Measurements from ENCODE around the gene PRICKLE3.

Gene PRICKLE3, protein sequence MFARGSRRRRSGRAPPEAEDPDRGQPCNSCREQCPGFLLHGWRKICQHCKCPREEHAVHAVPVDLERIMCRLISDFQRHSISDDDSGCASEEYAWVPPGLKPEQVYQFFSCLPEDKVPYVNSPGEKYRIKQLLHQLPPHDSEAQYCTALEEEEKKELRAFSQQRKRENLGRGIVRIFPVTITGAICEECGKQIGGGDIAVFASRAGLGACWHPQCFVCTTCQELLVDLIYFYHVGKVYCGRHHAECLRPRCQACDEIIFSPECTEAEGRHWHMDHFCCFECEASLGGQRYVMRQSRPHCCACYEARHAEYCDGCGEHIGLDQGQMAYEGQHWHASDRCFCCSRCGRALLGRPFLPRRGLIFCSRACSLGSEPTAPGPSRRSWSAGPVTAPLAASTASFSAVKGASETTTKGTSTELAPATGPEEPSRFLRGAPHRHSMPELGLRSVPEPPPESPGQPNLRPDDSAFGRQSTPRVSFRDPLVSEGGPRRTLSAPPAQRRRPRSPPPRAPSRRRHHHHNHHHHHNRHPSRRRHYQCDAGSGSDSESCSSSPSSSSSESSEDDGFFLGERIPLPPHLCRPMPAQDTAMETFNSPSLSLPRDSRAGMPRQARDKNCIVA

DNA sequence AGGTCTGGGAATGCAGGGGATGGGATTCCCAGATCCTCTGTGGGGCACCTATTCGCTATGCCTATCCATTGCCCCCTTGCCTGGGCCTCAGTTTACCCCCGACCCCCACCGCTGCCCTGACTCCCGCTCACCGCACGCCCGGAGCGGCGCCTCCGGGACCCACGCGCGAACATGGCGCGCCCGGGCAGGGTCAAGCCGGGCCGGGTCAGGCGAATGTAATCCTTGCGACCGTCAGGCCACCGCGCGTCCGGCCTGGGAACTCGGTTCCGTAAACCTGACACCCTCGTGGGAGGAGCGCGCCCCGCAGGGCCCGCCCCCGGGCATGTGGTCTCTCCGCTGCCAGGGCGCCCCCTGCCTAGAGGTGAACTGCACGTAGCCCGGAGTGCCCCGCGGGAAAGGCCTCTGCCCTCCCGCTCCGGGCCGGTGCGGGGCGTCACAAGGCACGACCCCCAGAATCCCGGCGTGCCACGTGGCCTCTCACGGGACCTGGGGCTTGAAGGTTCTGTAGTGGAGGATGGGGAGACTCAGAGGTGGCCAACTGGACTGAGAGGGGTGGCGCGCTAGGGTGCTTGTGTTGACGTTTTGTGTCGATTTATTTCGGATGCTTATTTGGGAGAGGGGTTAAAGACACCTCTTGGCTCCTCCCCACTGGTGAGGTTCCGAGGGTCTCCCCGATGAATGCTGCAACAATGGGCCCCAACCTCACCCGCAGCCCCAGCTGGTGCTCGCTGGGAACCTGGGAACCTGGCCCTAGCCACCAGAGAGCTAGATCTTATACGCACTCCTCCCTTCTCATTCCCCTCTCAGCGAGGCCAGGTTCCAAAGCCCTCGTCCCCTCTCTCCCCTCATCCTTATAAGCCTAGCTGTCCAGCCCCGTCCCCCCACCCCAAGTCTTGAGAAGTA lies at the start of gene PRICKLE3:
PRICKLE3 (minus strand) TSS at position 249 of the 903 bp plus-strand sequence; CDS start at position 173, 76 bp downstream.
- DNase-seq = peak; percentile 50 to 54 (median 53)

DNA sequence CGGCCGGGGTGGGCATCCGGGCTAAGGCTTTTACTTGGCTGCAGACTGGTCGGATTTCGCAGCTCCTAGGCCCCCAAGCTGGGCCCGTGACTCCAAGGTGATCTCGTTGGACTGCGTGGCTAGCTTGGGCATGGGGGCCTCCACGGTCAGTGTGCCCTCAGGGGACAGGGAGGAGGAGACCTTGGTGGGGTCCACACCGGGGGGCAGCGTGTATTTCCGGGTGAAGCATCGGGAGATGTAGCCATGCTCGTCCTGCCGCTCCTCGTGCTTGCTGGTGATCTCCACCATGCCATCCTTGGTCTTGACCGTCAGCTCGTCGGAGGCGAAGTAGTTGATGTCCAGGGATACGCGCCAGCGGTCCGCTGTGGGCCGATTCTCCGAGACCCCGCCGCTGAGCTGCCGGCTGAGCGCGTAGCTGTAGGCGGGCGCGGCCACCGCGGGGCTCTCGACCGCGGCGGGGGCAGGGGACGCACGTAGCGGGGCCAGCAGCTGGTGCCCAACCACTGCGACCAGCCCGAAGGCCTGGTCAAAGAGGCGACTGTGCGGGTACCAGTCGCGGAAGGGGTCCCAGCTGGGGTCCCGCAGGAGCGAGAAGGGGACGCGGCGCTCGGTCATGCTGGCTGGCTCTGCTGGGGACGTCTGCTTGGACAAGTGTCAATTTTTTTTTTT lies 47.8 kb upstream of the PRICKLE3 start:
- DNase-seq = no peak

DNA sequence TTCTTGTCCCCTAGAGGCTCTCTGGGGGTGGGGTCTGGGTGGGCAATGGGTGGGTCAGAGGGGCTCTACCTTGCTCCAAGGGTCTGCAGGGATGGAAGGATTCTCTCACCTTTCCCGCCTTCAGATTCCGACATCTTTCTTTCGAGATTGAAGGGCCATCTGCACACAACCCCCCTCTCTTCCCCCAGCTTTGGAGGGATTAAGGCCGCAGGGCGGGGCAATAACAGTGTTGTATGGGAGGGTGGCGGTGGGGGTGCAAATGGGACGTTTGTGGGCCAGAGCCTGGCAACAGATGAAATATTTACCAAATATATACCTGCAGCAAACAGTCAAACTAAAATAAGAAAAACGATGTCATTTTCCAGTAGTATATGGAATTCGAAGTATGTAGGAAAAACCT lies 47.0 kb upstream of the PRICKLE3 start, which contains the start of gene CACNA1F:
CACNA1F (minus strand) TSS at position 165 of the 400 bp plus-strand sequence; CDS start at position 134, 31 bp downstream.
- no peak for DNase-seq

DNA sequence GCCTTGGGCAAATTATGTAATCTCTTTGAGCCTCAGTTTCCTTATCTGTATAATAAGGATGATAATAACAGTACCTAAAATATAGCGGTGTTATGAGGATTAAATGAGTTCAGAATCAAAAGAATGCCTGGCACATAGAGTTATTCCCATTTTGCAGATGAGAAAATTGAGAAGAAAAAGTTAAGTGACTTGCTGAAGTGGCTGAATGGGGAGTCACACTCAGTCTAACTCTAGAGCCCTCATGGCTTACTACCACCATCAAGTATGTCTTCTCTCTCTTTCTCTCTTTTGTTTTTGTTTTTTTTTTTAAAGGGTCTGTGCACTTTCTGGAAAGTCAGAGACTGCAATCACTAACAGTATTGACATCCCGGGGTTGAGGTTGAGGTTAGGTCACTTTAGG lies 46.4 kb upstream of the PRICKLE3 start:
- no peak for DNase-seq

DNA sequence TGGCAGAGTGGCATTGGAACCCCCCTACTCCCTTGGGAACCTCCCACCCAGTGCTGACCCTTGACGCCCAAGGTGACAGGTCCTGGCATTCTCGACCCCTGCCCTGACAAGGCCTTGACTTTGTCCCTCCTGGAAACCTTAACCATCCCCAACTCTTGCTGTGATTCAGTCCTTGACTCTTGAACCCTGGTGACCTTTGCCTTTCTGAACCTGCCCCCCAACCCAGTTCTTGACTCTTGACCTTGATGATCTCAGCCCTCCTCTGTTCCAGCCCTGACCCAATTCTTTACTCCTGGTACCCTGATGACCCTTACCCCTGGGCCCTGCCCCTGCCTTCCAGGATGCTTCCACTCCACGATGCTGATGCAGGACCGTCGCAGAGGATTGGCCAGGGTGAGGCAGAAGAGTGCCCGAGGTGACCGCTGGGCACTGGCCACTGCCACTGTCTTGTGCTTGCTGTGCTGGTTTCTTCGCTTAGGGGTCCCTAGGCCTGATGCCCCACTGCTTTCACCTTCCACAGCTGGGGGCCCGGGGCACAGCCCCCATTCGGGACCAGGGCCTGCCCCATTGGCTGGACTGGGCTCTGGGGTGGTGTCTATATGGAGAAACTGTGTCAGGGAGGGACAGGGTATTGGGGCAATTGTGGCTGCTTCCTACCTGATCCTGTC lies 45.3 kb upstream of the PRICKLE3 start:
- DNase-seq = no peak

DNA sequence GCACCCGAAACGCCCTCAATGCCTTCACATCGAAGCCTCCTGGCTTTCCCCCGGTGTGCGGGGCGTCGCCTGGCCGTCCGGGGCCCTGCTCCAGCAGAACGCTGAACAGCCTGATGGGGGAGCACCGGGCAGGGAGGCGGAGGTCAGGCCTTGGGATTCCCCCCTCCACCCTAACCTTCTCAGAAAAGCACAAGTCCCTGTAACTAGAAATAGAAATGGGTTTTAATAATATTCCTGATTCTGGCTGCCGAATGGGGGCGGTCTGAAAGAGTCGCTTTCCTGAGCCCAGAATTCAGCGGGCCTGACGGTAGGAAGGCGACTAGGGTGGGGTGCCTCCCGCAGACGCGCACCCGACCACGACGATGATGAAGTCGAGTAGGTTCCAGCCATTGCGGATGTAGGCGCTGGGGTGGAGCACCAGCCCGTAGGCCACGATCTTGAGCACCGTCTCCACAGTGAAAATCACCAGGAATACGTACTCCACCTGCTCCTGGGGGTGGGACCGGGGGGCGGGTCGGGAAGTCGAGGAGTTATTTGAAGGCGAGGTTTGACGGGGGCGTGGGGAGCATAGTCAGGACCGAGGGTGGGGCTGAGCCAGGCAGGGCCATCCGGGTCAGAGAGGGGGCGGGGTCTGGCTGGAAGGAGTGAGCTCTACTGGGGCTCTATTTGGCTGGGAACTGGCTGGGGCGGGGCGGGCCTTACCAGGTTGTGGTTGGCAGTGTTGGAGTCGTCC lies 44.5 kb upstream of the PRICKLE3 start:
- DNase-seq = no peak

DNA sequence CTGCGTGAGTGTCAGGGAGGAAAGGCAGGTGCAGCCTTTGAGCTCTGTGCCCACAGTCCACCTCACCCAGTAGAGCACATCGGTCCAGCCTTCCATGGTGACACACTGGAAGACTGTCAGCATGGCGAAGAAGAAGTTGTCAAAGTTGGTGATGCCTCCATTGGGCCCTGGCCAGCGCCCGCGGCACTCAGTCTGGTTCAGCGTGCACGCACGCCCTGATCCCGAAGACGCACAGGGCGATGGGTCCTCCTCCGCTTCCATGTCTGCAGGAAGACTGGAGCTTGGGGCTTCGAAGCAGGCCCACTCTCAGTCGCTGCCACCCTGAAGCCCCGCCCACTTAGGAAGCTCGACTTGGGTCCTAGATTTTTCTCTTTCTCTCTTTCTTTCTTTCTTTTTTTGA lies 42.0 kb upstream of the PRICKLE3 start:
- DNase-seq = no peak

DNA sequence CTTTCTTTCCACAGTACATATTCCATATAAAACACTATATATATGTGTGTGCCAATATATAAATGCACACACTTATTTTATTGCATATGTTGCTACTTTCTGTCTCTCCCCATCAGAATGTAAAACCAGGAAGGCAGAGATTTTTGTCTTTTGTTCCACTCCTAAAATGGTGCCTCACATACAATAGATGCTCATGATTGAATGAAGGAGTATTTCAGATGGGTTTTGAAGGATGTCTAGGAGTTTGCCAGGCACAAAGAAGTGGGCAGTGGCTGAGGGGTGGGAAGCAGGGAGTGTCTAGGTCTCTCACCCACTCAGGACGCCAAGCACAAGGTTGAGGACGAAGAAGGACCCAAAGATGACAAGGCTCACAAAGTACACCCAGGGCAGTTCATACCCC lies 41.6 kb upstream of the PRICKLE3 start:
- DNase-seq = no peak

DNA sequence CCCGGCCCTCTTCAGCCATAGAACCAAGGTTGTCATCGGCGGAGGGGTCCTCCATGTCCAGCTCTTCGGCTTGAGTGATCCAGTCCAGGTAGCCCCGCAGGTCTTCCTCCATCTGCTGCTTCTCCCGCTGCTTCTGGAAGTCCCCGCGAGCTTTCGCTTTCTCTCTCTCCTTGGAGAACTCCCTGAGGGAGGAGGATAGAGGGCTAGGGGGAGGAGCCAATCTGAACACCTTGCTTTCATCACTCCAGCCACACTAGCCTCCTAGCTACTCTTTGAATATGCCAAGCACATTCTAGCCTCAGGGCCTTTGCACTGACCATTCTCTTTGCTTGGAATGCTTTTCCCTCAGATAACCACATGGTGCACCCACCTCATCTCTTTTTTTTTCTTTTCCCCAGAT lies 40.8 kb upstream of the PRICKLE3 start:
- no peak for DNase-seq

DNA sequence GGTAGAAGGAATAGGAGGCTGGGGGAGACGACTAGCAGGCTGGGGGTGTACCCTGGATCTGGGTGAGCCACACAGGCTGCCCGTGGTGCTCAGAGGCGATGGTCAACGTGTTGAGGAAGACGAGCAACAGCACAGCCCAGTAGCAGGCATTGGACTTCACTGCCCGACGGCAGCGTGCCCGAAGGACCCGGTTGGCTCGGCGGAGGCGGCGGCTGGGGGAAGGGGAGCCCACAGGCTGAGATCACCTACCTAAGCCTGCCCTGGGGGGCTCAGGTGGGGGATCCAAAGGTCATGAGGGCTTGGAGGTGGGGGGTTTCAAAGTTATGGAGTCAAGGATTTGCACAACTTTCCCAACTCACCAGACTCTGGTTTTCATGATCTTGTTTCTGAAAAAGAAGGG lies 39.7 kb upstream of the PRICKLE3 start:
- no peak for DNase-seq

DNA sequence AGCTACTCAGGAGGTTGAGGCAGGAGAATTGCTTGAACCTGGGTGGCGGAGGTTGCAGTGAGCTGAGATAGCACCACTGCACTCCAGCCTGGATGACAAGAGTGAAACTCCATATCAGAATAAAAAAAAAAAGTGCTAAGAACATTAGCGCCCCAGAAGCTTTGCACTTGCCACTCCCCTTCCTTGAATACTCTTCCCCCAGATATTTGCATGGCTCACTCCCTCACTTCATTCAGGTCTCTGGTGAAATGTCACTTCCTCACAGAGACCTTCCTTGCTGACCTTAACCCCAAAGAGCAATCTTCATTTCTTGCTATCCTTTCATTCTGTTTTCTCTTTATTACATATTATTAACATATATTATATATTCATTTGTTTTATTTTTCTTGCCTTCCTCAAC lies 35.7 kb upstream of the PRICKLE3 start:
- DNase-seq = no peak

DNA sequence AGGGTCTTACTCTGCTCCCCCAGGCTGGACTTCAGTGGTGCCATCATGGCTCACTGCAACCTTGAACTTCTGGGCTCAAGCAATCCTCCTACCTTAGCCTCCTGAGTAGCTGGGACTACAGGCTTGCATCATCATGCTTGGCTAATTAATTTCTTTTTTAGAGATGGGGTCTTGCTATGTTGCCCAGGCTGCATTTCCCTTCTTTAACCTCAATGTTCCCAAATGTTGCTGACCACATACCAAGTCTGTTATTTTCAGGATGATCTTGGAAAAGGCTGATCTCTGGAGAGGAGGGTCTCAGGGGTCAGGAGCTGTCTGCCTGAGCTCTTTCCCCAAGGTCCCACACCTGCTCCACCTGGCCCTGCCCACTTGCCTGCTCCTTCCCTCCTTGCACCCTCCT lies 33.9 kb upstream of the PRICKLE3 start:
- DNase-seq = no peak

DNA sequence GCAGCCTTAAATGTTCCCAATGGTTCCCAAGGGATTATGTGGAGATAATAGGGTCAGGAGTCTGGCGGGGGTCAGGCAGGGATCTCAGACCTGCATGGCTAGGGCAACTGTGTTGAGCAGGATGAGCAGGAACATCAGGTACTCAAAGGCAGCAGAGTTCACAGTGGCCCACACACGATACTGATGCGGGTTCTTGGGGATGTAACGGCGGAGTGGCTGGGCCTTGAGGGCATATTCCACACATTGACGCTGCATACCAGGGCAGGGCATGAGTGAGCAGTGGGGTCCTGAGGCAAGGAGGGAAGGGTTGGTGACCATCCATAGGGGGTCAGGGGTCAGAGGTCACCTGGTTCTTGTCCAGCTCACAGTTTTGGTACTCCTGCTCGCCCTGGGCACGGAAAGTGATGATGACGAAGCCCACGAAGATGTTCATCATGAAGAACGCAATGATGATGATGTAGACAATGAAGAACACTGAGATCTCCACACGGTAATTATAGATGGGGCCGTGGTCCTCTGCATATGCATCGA lies 28.9 kb upstream of the PRICKLE3 start:
- DNase-seq = no peak

DNA sequence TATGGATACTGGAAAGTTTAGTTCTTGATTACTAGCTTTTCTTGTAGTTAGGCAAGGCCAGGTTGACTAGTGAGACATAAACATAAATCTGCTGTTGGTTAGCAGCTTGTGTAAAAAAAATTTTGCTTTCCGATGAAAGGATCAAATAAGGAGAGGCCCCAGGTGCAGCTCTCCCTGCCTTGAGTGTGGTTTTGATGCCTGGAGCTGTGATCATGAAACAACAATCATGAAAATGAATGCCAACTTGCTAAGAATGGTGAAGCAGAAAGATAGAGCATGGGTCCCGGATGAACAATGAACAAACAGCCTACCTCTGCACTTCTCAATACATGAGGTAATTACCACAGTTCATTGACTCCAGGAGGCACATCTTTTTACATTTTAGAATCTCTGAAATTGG lies 28.2 kb upstream of the PRICKLE3 start:
- no peak for DNase-seq

DNA sequence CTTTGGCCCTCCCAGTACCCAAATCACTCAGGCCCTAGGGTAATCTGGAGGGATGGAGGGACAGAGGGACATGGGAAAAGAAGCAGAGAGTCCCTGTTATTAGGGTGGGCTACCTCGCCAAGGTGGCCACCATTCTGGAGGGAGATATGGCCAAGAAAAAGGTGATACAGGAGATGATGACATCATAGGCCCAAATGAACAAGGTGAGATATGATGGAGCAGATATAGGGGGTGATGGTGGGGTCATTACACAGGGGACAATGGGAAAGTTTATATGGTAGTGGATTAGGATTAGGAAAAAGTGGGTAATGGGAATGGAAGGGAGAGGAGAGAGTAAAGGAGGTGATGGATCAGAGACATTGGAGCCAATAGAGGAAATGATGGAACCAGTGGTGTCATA lies 26.7 kb upstream of the PRICKLE3 start:
- no peak for DNase-seq

DNA sequence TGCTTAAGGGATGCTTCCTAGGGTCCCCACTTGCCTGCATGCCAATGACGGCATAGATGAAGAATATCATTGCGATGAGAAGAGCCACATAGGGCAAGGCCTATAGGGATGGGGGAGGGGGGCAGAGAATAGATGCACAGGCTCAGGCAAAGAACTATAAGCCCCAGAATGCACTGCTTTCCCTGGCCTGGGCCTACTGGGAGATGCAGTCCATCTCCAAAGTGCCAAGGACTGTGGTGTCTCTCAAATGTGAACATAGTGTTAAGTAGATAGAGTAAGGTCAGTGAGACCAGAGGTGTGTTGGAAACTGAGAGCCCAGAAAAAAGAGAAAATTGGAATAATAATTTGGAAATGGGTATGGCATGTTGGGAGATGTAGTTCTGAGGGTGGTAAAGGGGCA lies 26.0 kb upstream of the PRICKLE3 start:
- DNase-seq = no peak

DNA sequence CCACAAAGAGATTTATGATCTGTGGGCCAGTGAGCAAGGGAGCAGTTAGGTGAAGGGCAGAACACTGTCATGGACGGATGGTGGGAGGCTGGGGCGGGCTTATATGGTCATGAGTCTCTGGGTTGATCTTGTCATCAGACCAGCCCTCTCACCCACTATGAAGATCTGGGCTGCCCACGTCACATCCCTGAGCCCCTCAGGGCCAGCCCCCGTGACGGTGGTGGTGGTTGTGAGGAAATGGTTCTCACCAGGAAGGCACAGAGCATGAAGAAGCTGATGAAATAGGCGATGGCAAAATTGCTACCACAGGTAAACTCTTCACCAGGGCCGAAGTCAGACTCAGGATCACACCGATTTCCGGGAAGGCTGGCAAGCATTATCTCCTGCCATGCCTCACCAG lies 24.9 kb upstream of the PRICKLE3 start:
- DNase-seq = no peak

DNA sequence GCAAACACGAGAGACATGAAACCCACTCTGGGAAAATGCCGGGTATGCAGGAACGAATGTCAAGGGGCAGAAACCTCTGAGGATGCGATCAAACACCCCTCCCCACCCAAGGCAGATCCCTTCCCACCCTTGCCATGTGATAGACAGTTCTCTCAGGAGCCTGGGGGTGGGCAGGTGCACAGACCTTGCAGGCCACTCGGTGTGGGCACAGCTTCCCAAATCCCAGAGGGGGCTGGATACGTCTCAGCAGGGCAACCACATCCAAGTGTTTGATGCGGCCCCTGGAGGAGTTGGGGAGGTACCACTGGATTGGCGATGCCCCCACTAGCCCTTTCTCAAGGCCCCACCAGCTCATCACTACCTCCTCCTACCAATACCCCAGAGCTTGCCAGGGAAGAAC lies 24.2 kb upstream of the PRICKLE3 start:
- DNase-seq = no peak

DNA sequence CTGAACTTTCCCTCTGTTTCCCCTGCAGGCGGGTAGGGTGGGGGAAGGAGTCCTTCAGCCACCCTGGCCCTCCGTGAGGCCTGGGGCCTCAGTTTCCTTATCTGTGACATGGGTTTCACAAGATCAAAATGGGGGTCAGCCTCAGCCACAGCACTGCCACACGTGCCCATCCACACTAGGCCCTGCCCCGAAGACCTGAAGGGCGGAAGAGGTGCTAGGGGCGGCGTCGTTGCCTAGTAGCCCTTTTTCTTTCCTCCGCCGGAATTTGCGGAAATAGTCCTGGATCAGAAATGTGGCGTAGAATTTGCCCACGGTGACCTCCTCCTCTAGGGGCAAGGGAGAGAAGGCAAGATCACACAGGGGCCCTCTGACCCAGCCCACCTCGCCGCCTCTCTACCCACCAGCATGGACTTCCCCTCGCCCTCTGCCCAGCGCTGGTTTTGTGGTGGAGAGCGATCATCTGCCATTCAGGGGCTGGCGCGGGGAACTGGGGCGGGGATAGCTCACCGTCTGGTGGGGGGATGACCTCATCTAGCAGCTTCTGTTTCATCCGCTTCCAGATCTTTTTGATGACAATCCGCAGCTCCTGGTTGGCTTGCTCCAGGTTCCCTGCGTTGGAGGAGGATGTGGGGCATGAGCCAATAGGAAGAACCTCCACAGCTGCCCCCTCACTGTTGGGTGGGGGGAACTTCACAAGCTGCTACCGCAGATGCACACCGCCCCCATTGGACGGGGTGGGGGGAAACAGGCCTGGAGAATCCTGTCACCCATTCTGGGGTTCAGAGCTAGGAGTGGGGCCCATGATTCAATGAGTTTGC lies 23.5 kb upstream of the PRICKLE3 start:
- no peak for DNase-seq

DNA sequence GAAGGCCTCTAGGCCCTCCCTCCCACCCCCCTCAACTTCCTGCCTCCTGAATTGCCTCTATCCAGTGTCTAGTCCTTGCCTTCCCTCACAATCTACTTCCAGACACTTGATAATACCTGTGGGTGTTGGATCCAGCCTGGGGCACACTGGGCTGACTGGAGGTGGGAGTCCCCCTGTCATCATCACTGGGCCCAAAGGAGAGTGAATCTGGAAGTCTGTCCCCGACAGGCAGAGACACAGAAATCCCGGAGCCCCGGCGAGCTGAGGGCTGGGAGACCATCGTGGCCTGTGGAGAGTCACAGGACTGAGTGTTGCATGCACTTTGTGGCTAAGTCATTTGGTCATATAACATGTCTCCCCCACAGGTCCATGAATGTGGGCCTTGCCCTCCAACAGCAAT lies 22.2 kb upstream of the PRICKLE3 start:
- DNase-seq = no peak

Data from NCI-H1417 (cell line).